Measurements from ENCODE around the gene CITED4.
A peak's percentile ranks its signal among the peaks of the same experiment; 100 is the strongest.

Gene CITED4

GRCh38 chr1:40851643-40852042 lies 10.5 kb downstream of the CITED4 start:
- no peak overlapping the region for H3K27ac ChIP-seq (ENCODE audit: low read depth, low read length, poor library complexity, severe bottlenecking)
- H3K9ac ChIP-seq (ENCODE audit: low read length): no peak overlapping the region
- TF ChIP-seq CTCF (IDR thresholded peaks at IDR 0.05; ENCODE audit: low read length): no peak
- no peak for TF ChIP-seq EZH2 (IDR thresholded peaks at IDR 0.05; ENCODE audit: borderline replicate concordance, low read length)
- H4K20me1 ChIP-seq (ENCODE audit: insufficient read depth, low read length): no peaks in the 10 kb centered on the region
- H3K79me2 ChIP-seq (ENCODE audit: insufficient read depth, low read length): no peaks in the 10 kb centered on the region
- H3K4me3 ChIP-seq (ENCODE audit: low read depth, low read length, poor library complexity, severe bottlenecking): no peak overlapping the region
- peaks cover 5% of the 10 kb centered on the region for H3K4me1 ChIP-seq (ENCODE audit: insufficient read depth, low read length, severe bottlenecking)
- no peak overlapping the region for H2AFZ ChIP-seq (ENCODE audit: low read length)
- H3K36me3 ChIP-seq (ENCODE audit: insufficient read depth, low read length): no peaks in the 10 kb centered on the region
- H3K9me2 ChIP-seq (ENCODE audit: low read depth, low read length): no peaks in the 10 kb centered on the region
- H3K9me3 ChIP-seq (ENCODE audit: low read length): no peaks in the 10 kb centered on the region
- H3K27me3 ChIP-seq (ENCODE audit: insufficient read depth, low read length): no peaks in the 10 kb centered on the region
- no peak overlapping the region for H3K4me2 ChIP-seq (ENCODE audit: low read length)
- H3F3A ChIP-seq (ENCODE audit: insufficient read depth, low read length): no peaks in the 10 kb centered on the region

- no peak overlapping the region for H3K9ac ChIP-seq (ENCODE audit: low read length)
- H3K4me3 ChIP-seq (ENCODE audit: low read depth, low read length, poor library complexity, severe bottlenecking): no peak overlapping the region
- no peaks in the 10 kb centered on the region for H3K36me3 ChIP-seq (ENCODE audit: insufficient read depth, low read length)
- peak overlapping the region; percentile 33; the same call in 1 of the 2 replicates for H3K4me2 ChIP-seq (ENCODE audit: low read length)
- no peaks in the 10 kb centered on the region for H3F3A ChIP-seq (ENCODE audit: insufficient read depth, low read length)
- H3K9me2 ChIP-seq (ENCODE audit: low read depth, low read length): no peaks in the 10 kb centered on the region
- no peaks in the 10 kb centered on the region for H3K9me3 ChIP-seq (ENCODE audit: low read length)
- H2AFZ ChIP-seq (ENCODE audit: low read length): no peak overlapping the region
- H3K79me2 ChIP-seq (ENCODE audit: insufficient read depth, low read length): no peaks in the 10 kb centered on the region
- no peak overlapping the region for H3K27ac ChIP-seq (ENCODE audit: low read depth, low read length, poor library complexity, severe bottlenecking)
- TF ChIP-seq CTCF (IDR thresholded peaks at IDR 0.05; ENCODE audit: low read length): peak; percentile 92
- TF ChIP-seq EZH2 (IDR thresholded peaks at IDR 0.05; ENCODE audit: borderline replicate concordance, low read length): no peak
- peaks cover 5% of the 10 kb centered on the region for H3K4me1 ChIP-seq (ENCODE audit: insufficient read depth, low read length, severe bottlenecking)
- no peaks in the 10 kb centered on the region for H3K27me3 ChIP-seq (ENCODE audit: insufficient read depth, low read length)
- H4K20me1 ChIP-seq (ENCODE audit: insufficient read depth, low read length): no peaks in the 10 kb centered on the region
Measured at GRCh38 chr1:40849801-40850592, 12.2 kb downstream of the CITED4 start.

- Histone ChIP-seq H3K9ac (ENCODE audit: low read length) (no peak overlapping the region), H3K27ac (ENCODE audit: low read depth, low read length, poor library complexity, severe bottlenecking) (no peak overlapping the region), H3K9me3 (ENCODE audit: low read length) (no peaks in the 10 kb centered on the region), H3K4me1 (ENCODE audit: insufficient read depth, low read length, severe bottlenecking) (peaks cover 5% of the 10 kb centered on the region), H3K4me2 (ENCODE audit: low read length) (no peak overlapping the region), H3K36me3 (ENCODE audit: insufficient read depth, low read length) (no peaks in the 10 kb centered on the region), H2AFZ (ENCODE audit: low read length) (no peak overlapping the region), H3F3A (ENCODE audit: insufficient read depth, low read length) (no peaks in the 10 kb centered on the region), H4K20me1 (ENCODE audit: insufficient read depth, low read length) (no peaks in the 10 kb centered on the region), H3K9me2 (ENCODE audit: low read depth, low read length) (no peaks in the 10 kb centered on the region), H3K4me3 (ENCODE audit: low read depth, low read length, poor library complexity, severe bottlenecking) (no peak overlapping the region), H3K27me3 (ENCODE audit: insufficient read depth, low read length) (no peaks in the 10 kb centered on the region), H3K79me2 (ENCODE audit: insufficient read depth, low read length) (no peaks in the 10 kb centered on the region)
- TF ChIP-seq CTCF (IDR thresholded peaks at IDR 0.05; ENCODE audit: low read length): peak; percentile 69
- no peak for TF ChIP-seq EZH2 (IDR thresholded peaks at IDR 0.05; ENCODE audit: borderline replicate concordance, low read length)
Measured at GRCh38 chr1:40848530-40849189, 13.5 kb downstream of the CITED4 start.
